Right lobe of liver (tissue), 6 donors: ENCODE data around the gene LCE2D. TPM values are rescaled to one million over a fixed set of nuclear protein-coding genes. Genes with fewer than 3 reads are reported as not detected.
A peak's percentile ranks its signal among the peaks of the same experiment; 100 is the strongest.

ENCODE experiments used
- ATAC-seq, 4 donors: fragments of 200-7000 bp; cut with Tn5 transposase; one replicate each; pipeline ENCODE4 v1.9.1; 2020; ENCODE audit warnings: mild to moderate bottlenecking in 4 of 4, moderate library complexity in 4 of 4
- DNase-seq, 3 donors: peaks; one replicate each; pipeline ENCODE4 v3.0.0-alpha.2; 2020
- H3K27ac ChIP-seq, 3 donors: fragments of 200-600 bp; one replicate each; pipeline ENCODE4 v1.8.0; 2022
- H3K27me3 ChIP-seq, 2 donors: fragments of 200-600 bp; one replicate each; pipeline ENCODE4 v1.8.0; 2022
- H3K36me3 ChIP-seq, 4 donors: fragments of 200-600 bp; sonication (generic) in 1 of 4; one replicate each; pipeline versions ENCODE4 v1.5.1 to v1.8.0; 2017 to 2022; ENCODE audit warnings: control low read depth in 1 of 4
- H3K4me1 ChIP-seq, 4 donors: fragments of 200-600 bp; sonication (generic) in 1 of 4; one replicate each; pipeline versions ENCODE4 v1.5.1 to v1.8.0; 2017 to 2022; ENCODE audit warnings: control low read depth in 1 of 4
- H3K4me3 ChIP-seq, 3 donors: fragments of 200-600 bp; one replicate each; pipeline ENCODE4 v1.8.0; 2022
- H3K9me3 ChIP-seq, 4 donors: fragments of 200-600 bp; sonication (generic) in 1 of 4; one replicate each; pipeline versions ENCODE4 v1.5.1 to v1.8.0; 2017 to 2022; ENCODE audit warnings: control low read depth in 1 of 4
- CTCF ChIP-seq, 4 donors: fragments of 200-600 bp in 3 of 4; fragments of 450-650 bp in 1 of 4; IDR thresholded peaks; one replicate each; pipeline versions ENCODE4 v1.5.1 to v1.8.0; 2016 to 2022; ENCODE audit warnings: antibody characterized with exemption in 4 of 4, mild to moderate bottlenecking in 2 of 4
- POLR2A ChIP-seq: fragments of 450-650 bp; IDR thresholded peaks from one replicate; pipeline ENCODE4 v1.6.1; 2017; ENCODE audit warnings: antibody characterized with exemption, mild to moderate bottlenecking
- WGBS: methylation state at CpG from one replicate; pipeline ENCODE4 v1.1.6; 2018; ENCODE audit warnings: low coverage, low lambda C conversion rate; ENCODE audit not compliant: insufficient coverage; ENCODE audit errors: missing lambda C conversion rate; 5-methylcytosine and 5-hydroxymethylcytosine counted together
- intact Hi-C, 2 donors: fragments of 100-400 bp; cut with DNase I; formaldehyde crosslinking; loops; one replicate each; pipeline versions ENCODE4 v1.11.2 to v1.14.1; 2022
- long read RNA-seq: library from polyadenylated mRNA; unstranded; transcript quantifications from one replicate; pipeline ENCODE4 v2.0.0, GENCODE V29; 2019
- total RNA-seq, 6 experiments: library from RNA; depleted of rRNA in 2 of 6; stranded (reverse); fragments of >200 nt in 2 of 6; fragmentation: NEBNext Ultra II Directional in 3 of 6; extraction: Animal tissue kit (Norgen Biotek cat#: 25700) in 3 of 6; gene quantifications; one replicate each; pipeline versions ENCODE4 v1.1.0 to v1.2.4, GENCODE V29; 2016 to 2023
- donor health status: DM: no; HTN: yes; CAD: no.
- donor health status: DM: no; HTN: no; CAD: no.
- donor health status: DM: no; HTN: no; CAD: no.
- donor health status: DM: no; HTN: yes; CAD: no.
- donor health status: DM: no; HTN: yes; CAD: no.

Gene LCE2D
- total RNA-seq: not detected
- long read RNA-seq: 0 reads

DNA sequence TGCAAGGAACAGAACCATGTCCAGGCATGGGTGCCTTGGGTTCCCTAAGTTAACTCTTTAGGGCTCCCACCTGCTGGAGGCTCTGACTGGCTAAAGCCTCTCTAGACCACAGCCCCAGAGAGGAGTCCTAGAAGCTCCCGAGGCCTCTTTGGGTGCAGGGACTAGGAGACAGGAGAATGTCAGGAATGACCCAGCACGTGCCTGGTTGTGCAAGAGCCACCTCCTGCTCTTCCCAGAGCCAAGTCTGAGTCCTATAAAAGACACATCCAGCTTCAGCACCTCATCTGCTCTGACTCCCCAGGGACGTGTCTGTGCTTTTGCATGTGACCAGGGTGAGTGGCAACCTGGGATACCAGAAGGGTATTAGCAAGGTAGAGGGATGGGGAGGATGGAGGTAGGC, at the start of gene LCE2D:
Gene LCE2D, plus strand, starts transcription at position 283 of the 400 bp plus-strand sequence. CDS start 726 bp downstream, outside the sequence.
- Histone ChIP-seq H3K27ac (no peak within 1 kb of the TSS), H3K4me1 (no peaks in the 10 kb centered on the region), H3K4me3 (no peak within 1 kb of the TSS), H3K36me3 (no peaks in the 10 kb centered on the region), H3K9me3 (no peaks in the 10 kb centered on the region), H3K27me3 (no peaks in the 10 kb centered on the region)
- no peak for ATAC-seq
- TF ChIP-seq CTCF (IDR thresholded peaks at IDR 0.05): no peak
- intact Hi-C loops: no loop called here
- DNase-seq: no peak
- WGBS: 75% methylated on average over 1 of the region's 3 CpGs

GRCh38 chr1:152613511-152613910, 49.7 kb upstream of the LCE2D start, which contains the start of gene LCE3B:
Gene LCE3B, plus strand, starts transcription at chr1:152613811. Its CDS starts 0 bp downstream, at chr1:152613811.
- ATAC-seq (no peak), DNase-seq (no peak)
- H3K27me3 ChIP-seq: no peaks in the 10 kb centered on the region
- no peaks in the 10 kb centered on the region for H3K9me3 ChIP-seq
- no peaks in the 10 kb centered on the region for H3K4me1 ChIP-seq
- H3K36me3 ChIP-seq: no peaks in the 10 kb centered on the region
- H3K4me3 ChIP-seq: no peak within 1 kb of the TSS
- TF ChIP-seq CTCF (IDR thresholded peaks at IDR 0.05) (no peak), POLR2A (no peak)
- intact Hi-C loops: no loop called here
- H3K27ac ChIP-seq: no peak within 1 kb of the TSS
- WGBS: no CpG with 5 or more reads among the region's 1 CpG

DNA sequence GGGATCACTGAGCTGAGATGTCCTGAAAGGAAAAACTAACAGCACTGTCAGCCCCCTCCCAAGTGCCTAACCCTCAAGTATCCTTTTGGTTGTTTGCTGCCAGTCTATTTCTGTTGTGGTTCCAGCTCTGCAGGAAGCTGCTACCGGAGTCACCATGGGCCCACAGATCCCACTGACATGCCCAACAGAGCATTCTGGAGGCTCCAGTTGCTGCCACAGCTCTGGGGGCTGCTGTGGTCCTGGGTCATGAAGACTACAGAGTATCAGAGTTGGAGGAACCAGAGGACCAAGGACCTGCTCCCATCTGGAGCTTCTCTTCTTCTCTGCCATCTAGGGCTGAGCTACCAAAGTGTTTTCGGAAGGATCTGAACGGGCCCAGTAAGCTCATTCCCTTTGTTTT, 41.2 kb upstream of the LCE2D start:
- no peaks in the 10 kb centered on the region for H3K27me3 ChIP-seq
- DNase-seq: no peak
- no peak overlapping the region for H3K4me3 ChIP-seq
- WGBS: 93% methylated on average over 3 of the region's 3 CpGs
- ATAC-seq: no peak
- H3K27ac ChIP-seq: no peak overlapping the region
- intact Hi-C loops: no loop called here
- H3K9me3 ChIP-seq: no peaks in the 10 kb centered on the region
- H3K4me1 ChIP-seq: no peaks in the 10 kb centered on the region
- H3K36me3 ChIP-seq: no peaks in the 10 kb centered on the region
- no peak for TF ChIP-seq POLR2A
- TF ChIP-seq CTCF (IDR thresholded peaks at IDR 0.05): no peak

GRCh38 chr1:152622803-152623202, 40.4 kb upstream of the LCE2D start, which contains the start of gene LCE3A:
Gene LCE3A, minus strand, starts transcription at chr1:152623103. Its CDS starts 0 bp downstream, at chr1:152623103.
- Histone ChIP-seq H3K27me3 (no peaks in the 10 kb centered on the region), H3K4me1 (no peaks in the 10 kb centered on the region), H3K9me3 (no peaks in the 10 kb centered on the region), H3K36me3 (no peaks in the 10 kb centered on the region), H3K4me3 (no peak within 1 kb of the TSS), H3K27ac (no peak within 1 kb of the TSS)
- DNase-seq (peak in 2 of 3 donors; percentile 53 to 65), ATAC-seq (peak in 2 of 4 donors; percentile 10 to 75)
- 31% methylated on average over 2 of the region's 10 CpGs for WGBS
- intact Hi-C loops: no loop called here
- TF ChIP-seq CTCF (IDR thresholded peaks at IDR 0.05) (no peak), POLR2A (no peak)
